Activated T-helper 17 cell treated with anti-CD3 and anti-CD28 coated beads, Interleukin-2, amount 50 U/mL, for 72 hours (primary cell): ENCODE measurements around the gene PTPRN2. TPM values are rescaled to one million over a fixed set of nuclear protein-coding genes. Genes with fewer than 3 reads are reported as not detected.
"Not testable (repeated sequence)": the region's sequence is repeated elsewhere in the genome, so short reads cannot be mapped to it uniquely, and the experiment has no call there.

Source experiments
- ATAC-seq: fragments of 150-1000 bp; cut with Tn5 transposase; replicated peaks from 2 replicates; pipeline ENCODE4 v1.10.0; 2021; ENCODE audit warnings: mild to moderate bottlenecking, moderate library complexity
- H3K27ac Mint-ChIP-seq: one replicate; pipeline ENCODE4 v1.8.0; 2022; ENCODE audit warnings: mixed read lengths
- H3K27me3 Mint-ChIP-seq: one replicate; pipeline ENCODE4 v1.8.0; 2022; ENCODE audit warnings: mixed read lengths
- H3K36me3 Mint-ChIP-seq: one replicate; pipeline ENCODE4 v1.8.0; 2022; ENCODE audit warnings: low read depth, mild to moderate bottlenecking, mixed read lengths
- H3K4me1 Mint-ChIP-seq: one replicate; pipeline ENCODE4 v1.8.0; 2022; ENCODE audit warnings: mixed read lengths
- H3K4me3 Mint-ChIP-seq: one replicate; pipeline ENCODE4 v1.8.0; 2022; ENCODE audit warnings: mild to moderate bottlenecking, mixed read lengths
- H3K9me3 Mint-ChIP-seq: one replicate; pipeline ENCODE4 v1.8.0; 2022; ENCODE audit warnings: mixed read lengths
- total RNA-seq, 2 donors: library from RNA; stranded (reverse); gene quantifications; one replicate each; pipeline ENCODE4 v1.2.3, GENCODE V29; 2022

PTPRN2 gene
- total RNA-seq, 2 donors from 2014 or later, result 0.48 to 1.4 TPM

DNA sequence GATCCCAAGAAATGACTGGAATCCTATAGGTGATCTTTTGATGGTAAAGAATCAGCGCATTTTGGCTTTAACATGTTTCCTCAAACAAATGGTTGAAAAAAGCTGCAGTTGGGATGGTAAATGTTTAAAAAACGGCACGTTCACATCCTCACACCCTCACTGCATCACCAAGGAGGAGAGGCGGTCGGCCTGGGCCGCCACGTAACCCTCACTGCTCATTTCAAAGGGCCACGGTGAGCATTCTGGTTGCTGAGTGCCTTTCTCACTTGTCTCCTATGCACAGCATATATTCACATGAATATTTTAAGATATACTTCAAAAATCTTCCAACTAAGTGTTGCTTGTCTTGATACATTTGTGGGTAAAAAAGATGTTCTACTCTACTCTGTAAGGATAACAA, 1017.7 kb downstream of the PTPRN2 start:
- Mint-ChIP-seq H3K36me3 (no peaks in the 10 kb centered on the region), H3K9me3 (no peaks in the 10 kb centered on the region), H3K4me1 (peaks cover 19% of the 10 kb centered on the region), H3K27ac (peak overlapping the region; percentile 90), H3K4me3 (peak overlapping the region; percentile 91), H3K27me3 (no peaks in the 10 kb centered on the region)
- no peak for ATAC-seq

DNA sequence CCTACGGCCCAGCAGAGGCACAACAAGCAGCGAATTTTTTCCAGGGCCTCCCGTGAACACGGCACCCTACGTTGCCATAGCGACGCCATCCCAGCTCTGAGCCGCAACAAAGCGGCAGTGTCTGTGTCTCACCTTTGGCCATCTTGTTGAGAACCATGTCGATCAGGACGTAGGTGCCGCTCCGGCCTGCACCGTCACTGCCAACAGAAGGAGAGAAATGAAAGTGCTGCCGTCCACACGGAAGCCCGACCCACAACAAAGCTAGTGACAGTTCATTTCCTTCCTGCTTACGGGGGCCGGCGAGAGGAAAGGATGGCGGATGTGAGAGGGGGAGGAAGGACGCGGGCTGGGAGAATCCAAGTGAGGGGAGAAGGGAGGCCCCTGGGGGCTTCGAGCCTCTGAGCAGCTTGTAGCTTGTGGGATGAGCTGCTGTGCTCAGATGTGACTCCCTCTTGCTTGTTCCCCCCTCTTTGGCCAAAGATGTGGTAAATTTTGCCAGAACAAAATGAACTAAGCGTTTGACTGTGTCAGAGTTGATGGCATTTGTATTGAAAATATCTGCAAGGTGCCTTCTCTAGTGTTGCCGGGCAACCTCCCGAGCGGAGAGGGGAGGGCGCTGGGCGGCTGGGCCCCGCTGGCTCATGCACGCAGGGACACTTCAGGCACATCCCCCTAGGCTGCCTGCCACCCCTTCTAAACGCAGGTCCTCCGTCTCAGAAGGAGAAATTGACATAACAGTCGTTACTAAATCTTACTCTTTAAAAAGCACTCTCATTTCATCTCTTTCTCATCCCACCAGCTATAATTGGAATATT, 1018.6 kb downstream of the PTPRN2 start:
- Mint-ChIP-seq H3K27ac (peak overlapping the region; percentile 90), H3K36me3 (no peaks in the 10 kb centered on the region), H3K27me3 (no peaks in the 10 kb centered on the region), H3K9me3 (no peaks in the 10 kb centered on the region), H3K4me1 (peaks cover 16% of the 10 kb centered on the region), H3K4me3 (peak overlapping the region; percentile 91)
- ATAC-seq, result peak; percentile 63

DNA sequence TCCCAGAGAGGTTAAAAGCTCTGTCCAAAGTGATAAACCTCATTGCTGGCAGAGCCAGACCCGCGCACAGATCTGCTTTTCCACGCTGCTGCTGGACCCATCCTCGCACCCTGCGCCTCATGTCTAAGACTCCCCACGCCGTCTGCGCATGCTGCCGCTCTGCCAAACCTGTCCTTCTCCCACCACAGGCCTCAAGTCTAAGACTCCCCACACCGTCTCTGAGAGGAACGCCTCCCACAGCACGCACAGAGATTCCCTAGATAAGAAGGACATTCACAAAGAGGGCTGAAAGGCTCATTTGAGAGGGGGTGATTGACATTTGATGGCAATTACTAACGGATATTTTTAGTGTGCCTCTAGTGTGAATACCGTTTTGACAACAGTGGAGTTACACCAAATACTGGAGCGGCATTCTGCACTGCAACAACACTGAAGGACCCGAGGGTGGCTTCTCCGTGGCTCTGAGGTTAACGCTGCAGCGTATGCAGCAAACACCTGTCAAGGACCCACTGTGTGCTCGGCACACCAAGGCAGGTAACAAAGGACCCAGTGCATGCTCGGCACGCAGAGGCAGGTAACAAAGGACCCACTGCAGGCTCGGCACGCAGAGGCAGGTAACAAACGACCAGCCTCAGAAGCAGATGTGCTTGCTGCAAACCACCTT, 1019.4 kb downstream of the PTPRN2 start:
- no peaks in the 10 kb centered on the region for H3K27me3 Mint-ChIP-seq
- H3K9me3 Mint-ChIP-seq, result no peaks in the 10 kb centered on the region
- ATAC-seq, result peak; percentile 1
- H3K4me1 Mint-ChIP-seq, result peaks cover 10% of the 10 kb centered on the region
- peak overlapping the region; percentile 90 for H3K27ac Mint-ChIP-seq
- H3K4me3 Mint-ChIP-seq, result peak overlapping the region; percentile 91
- no peaks in the 10 kb centered on the region for H3K36me3 Mint-ChIP-seq

DNA sequence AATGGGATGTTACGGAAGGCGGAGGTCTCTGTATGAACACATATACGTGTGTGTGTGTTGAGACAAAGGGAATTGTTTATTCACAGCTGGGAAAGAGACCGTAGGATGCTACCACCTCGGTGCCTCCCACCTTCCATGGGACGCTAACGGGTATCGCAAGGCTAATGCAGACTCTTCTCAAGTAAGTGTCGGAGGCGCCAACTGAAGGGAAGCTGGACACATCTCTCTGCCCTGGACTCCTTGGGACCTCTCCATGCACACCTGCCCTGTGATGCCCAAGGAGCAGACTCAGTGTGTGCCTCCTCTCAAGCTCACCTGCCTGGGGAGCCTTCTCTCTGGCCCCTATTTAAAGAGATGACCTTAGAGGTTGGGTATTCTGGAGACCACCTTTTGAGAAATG, 1020.0 kb downstream of the PTPRN2 start:
- Mint-ChIP-seq H3K27me3 (no peaks in the 10 kb centered on the region), H3K36me3 (no peaks in the 10 kb centered on the region), H3K4me3 (peak overlapping the region; percentile 91), H3K4me1 (peaks cover 10% of the 10 kb centered on the region), H3K27ac (peak overlapping the region; percentile 90), H3K9me3 (no peaks in the 10 kb centered on the region)
- no peak for ATAC-seq

DNA sequence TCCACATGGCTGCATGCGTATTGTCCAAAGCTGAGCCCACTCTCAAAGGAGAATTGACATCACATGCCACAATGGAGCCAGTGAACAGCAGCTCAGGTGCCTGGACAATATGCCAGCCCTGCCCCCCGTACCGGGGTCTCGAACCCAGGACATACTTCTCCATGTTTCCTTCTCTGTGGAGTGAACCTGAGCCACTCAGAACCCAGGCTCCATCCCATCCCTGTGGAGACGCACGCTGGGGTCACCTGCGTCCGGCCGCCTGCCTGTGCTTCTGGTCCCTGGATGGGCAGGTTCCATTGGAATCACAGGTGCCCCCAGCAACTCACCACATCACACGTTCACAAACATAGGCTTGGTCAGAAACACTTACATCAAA, 1021.0 kb downstream of the PTPRN2 start:
- Mint-ChIP-seq H3K4me3 (no peak overlapping the region), H3K9me3 (no peaks in the 10 kb centered on the region), H3K27ac (no peak overlapping the region), H3K36me3 (no peaks in the 10 kb centered on the region), H3K4me1 (peaks cover 10% of the 10 kb centered on the region), H3K27me3 (no peaks in the 10 kb centered on the region)
- ATAC-seq, result no peak

DNA sequence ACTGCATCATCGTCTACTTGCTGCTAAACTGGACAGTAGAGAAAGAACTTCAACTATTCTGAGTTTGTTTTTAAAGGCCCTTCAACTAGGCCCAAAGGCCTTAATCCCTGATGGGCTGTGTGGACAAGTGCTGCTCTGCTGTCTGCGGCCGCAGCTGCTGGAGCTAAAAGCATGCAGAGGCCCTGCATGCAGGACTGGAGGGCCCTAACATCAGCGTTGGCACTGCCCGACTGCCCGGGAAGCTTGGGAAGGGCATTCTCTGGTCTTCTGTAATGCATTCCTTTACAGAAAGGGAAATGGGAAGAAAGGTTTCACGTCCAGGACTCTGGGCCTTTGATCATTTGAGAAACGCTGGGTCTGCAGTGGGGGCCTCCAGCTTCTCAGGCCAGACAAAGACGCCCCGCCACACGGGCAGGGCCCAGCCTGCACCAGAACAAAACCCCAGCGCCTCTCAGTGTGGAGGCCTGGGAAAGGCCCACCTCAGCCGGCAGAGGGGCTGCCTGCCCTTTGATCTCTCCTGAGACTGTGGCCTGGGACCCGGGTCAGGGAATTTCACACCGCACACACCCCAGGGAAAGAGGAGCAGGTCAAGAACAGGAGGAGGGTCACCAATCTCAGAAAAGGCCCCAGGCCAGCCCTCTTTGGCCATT, 1021.5 kb downstream of the PTPRN2 start:
- peaks cover 10% of the 10 kb centered on the region for H3K4me1 Mint-ChIP-seq
- no peaks in the 10 kb centered on the region for H3K27me3 Mint-ChIP-seq
- H3K36me3 Mint-ChIP-seq, result no peaks in the 10 kb centered on the region
- ATAC-seq, result no peak
- no peaks in the 10 kb centered on the region for H3K9me3 Mint-ChIP-seq
- no peak overlapping the region for H3K4me3 Mint-ChIP-seq
- no peak overlapping the region for H3K27ac Mint-ChIP-seq

DNA sequence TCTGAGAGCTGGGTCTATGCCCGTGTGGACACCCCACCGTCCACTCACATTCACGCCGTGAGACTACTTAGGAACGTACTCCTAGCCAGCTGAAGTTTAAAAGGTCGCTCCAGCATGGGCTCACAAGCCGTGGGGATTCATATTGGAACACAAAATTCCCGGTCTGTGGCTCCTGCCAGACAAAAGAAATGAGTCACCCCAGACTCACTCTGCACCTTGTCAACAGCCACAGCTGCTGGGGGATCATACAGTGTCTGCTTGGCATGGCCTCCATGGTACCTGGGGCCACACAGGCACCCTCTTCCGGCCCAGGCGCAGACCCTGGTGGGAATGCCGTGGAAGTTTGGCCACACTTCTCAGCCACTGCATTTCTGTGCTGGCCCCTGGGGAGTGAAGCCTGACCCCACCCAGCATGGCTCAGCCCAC, 1022.4 kb downstream of the PTPRN2 start:
- Mint-ChIP-seq H3K36me3 (no peaks in the 10 kb centered on the region), H3K27me3 (no peaks in the 10 kb centered on the region), H3K9me3 (no peaks in the 10 kb centered on the region), H3K4me3 (no peak overlapping the region), H3K4me1 (peaks cover 10% of the 10 kb centered on the region), H3K27ac (no peak overlapping the region)
- ATAC-seq, result no peak

DNA sequence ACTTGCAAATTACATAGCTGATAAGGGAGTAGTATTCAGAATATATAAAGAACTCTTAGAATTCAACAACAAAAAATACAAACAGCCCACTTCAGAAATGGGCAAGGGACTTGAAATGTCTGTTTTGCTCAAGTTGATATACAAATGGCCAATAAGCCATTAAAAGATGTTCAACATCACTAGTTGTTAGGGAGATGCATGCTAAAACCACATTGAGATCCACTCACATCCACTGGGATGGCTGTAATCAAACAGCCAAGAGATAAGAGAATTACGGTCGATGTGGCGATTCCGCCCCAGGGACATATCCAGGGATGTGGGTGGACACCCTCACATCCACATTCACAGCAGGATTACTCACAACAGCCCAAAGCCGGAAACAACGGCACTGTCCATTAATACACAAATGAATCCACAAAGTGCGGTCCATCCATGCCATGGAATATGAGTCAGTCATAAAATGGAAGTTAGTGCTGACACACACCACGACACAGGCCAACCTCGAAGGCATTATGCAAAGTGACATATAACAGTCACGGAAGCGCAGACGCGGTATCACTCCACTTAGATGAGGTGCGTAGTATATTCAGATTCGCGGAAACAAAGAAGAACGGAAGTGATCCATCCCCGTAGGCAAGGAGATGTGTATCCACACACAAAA, 1023.0 kb downstream of the PTPRN2 start:
- no peak overlapping the region for H3K4me3 Mint-ChIP-seq
- ATAC-seq, result no peak
- no peaks in the 10 kb centered on the region for H3K36me3 Mint-ChIP-seq
- no peaks in the 10 kb centered on the region for H3K27me3 Mint-ChIP-seq
- peaks cover 10% of the 10 kb centered on the region for H3K4me1 Mint-ChIP-seq
- H3K9me3 Mint-ChIP-seq, result no peaks in the 10 kb centered on the region
- H3K27ac Mint-ChIP-seq, result no peak overlapping the region

DNA sequence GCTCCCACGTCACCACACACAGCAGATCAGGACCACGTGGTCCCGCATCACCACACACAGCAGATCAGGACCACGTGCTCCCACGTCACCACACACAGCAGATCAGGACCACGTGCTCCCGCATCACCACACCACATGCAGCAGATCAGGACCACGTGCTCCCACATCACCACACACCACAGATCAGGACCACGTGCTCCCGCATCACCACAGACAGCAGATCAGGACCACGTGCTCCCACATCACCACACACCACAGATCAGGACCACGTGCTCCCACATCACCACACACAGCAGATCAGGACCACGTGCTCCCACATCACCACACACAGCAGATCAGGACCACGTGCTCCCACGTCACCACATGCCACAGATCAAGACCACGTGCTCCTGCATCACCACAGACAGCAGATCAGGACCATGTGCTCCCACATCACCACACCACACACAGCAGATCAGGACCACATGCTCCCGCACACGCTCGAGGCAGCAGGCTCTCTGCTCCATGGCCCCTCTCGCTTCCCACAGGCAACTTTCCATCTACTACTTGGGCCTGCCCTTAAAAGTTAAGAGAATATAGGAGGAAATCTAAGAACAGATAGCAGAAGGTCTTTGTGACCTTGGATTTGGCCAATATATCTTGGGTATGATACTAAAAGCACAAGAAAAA, 1024.0 kb downstream of the PTPRN2 start:
- not testable (repeated sequence) for H3K4me3 Mint-ChIP-seq, H3K27ac Mint-ChIP-seq, ATAC-seq, H3K27me3 Mint-ChIP-seq, H3K9me3 Mint-ChIP-seq, H3K36me3 Mint-ChIP-seq, H3K4me1 Mint-ChIP-seq

DNA sequence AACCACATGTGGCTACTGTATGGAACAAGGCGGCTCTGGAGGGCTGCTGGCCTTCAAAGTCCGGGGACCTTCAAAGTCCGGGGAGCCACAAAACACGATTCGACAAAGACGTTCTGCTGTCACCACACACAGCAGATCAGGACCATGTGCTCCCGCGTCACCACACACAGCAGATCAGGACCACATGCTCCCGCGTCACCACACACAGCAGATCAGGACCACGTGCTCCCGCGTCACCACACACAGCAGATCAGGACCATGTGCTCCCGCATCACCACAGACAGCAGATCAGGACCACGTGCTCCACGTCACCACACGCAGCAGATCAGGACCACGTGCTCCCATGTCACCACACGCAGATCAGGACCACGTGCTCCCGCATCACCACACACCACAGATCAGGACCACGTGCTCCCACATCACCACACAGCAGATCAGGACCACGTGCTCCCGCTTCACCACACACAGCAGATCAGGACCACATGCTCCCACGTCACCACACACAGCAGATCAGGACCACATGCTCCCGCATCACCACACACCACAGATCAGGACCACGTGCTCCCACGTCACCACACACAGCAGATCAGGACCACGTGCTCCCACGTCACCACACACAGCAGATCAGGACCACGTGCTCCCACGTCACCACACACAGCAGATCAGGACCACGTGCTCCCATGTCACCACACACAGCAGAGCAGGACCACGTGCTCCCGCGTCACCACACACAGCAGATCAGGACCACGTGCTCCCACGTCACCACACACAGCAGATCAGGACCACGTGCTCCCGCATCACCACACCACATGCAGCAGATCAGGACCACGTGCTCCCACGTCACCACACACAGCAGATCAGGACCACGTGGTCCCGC, 1024.9 kb downstream of the PTPRN2 start:
- not testable (repeated sequence) for H3K4me1 Mint-ChIP-seq, H3K9me3 Mint-ChIP-seq, H3K27ac Mint-ChIP-seq, H3K36me3 Mint-ChIP-seq, H3K27me3 Mint-ChIP-seq, H3K4me3 Mint-ChIP-seq, ATAC-seq

DNA sequence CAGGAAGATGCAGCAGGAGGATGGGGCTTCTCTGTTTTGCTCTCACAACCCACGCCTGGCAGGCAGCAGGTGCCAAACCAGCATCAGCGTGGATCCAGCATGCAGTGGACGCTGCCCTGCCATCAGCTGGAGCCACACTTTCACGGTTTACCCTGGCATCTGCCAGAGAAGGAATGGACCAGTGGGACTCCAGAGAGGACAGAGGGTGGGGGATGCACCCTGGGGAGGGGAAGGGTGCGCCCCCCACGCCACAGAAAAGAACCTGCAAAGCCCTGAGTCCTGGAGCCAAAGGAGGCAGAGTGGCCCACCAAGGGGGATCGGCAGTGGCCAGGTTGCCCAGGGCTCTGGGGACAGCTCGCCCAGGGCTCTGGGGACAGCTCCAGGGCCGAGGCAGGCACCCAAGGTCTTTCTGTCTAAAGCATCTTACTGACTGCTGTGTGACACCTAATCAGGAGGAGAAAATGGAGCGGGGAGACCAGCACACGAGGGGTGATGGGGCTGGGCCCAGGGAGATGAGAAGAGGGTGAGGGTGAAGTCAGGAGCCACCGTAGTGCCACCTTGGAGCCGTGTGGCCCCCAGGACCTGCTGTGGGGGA, 1025.7 kb downstream of the PTPRN2 start:
- Mint-ChIP-seq H3K27me3 (no peaks in the 10 kb centered on the region), H3K27ac (no peak overlapping the region), H3K4me3 (no peak overlapping the region), H3K9me3 (no peaks in the 10 kb centered on the region), H3K36me3 (no peaks in the 10 kb centered on the region), H3K4me1 (no peaks in the 10 kb centered on the region)
- ATAC-seq, result no peak

DNA sequence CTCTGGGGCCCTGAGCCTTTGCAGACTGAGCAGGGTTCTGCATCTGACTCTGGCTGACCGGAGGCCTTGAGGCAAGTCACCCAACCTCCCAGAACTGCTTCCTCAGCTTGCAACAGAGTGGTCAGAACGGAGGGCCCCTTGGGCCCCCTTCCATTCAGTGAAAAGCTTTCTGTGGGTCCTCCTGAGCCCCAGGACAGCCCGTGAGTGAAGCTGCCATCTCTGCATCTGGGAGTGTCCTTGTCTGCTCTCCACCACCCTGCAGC, 1026.2 kb downstream of the PTPRN2 start:
- no peak overlapping the region for H3K4me3 Mint-ChIP-seq
- H3K9me3 Mint-ChIP-seq, result no peaks in the 10 kb centered on the region
- no peak overlapping the region for H3K27ac Mint-ChIP-seq
- H3K27me3 Mint-ChIP-seq, result no peaks in the 10 kb centered on the region
- ATAC-seq, result no peak
- no peaks in the 10 kb centered on the region for H3K36me3 Mint-ChIP-seq
- no peaks in the 10 kb centered on the region for H3K4me1 Mint-ChIP-seq

DNA sequence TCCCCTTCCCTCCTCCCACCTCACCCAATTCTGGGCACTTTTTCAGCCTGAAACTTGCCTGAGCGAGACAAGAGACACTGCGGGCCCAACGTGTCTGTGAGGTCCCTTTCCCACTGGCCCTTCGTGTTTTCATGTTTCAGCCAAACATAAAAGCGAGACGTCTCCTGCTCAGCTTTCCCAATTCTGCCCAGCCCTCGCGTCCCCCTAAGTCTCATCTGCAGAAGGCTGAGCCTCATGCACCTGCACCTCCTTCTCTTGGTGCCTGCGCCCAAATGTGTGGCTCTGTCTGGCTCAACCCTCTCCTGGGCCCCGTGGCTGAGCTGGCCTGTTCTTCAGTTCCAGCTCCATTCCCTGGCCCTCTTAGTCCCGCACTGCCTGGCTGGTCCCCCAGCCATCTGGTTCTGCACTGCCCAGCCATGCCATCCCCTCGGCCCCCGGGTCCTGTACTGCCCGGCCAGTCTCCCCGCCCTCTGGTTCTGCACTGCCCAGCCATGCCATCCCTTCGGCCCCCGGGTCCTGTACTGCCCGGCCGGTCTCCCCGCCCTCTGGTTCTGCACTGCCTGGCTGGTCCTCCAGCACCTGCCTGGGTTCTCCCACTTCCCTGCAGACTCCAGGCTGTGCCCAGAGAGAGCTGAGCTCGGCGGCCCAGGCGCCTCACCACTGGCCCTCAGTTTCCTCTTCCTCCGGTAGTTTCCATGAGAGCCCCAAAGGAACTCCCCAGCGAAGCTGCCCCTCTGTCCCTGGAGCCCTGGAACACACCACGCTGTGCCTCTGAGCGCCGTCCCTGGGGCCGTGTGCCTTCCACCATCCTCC, 1026.7 kb downstream of the PTPRN2 start:
- no peaks in the 10 kb centered on the region for H3K9me3 Mint-ChIP-seq

More for the DNA sequence above, 1026.7 kb downstream of the PTPRN2 start:
- H3K36me3 Mint-ChIP-seq, result no peaks in the 10 kb centered on the region
- no peak for ATAC-seq
- no peaks in the 10 kb centered on the region for H3K27me3 Mint-ChIP-seq
- H3K4me3 Mint-ChIP-seq, result no peak overlapping the region
- no peak overlapping the region for H3K27ac Mint-ChIP-seq
- H3K4me1 Mint-ChIP-seq, result no peaks in the 10 kb centered on the region
